GM23338 (cell line): Measurements from ENCODE around the gene KCNQ1OT1. TPM values are rescaled to one million over a fixed set of nuclear protein-coding genes. Genes with fewer than 3 reads are reported as not detected.

Experiments
- ATAC-seq: fragments of 200-7000 bp; cut with Tn5 transposase; 3 replicates; pipeline ENCODE4 v1.9.1; 2020
- DNase-seq: peaks from one replicate; pipeline ENCODE4 v3.0.0-alpha.2; 2015; ENCODE audit warnings: low spot score
- H2AFZ ChIP-seq: fragments of 200-600 bp; sonication (generic); 2 replicates; pipeline ENCODE4 v1.8.0; 2016; ENCODE audit warnings: antibody characterized with exemption, mild to moderate bottlenecking, moderate library complexity
- H3F3A ChIP-seq: fragments of 200-600 bp; sonication (generic); replicated peaks from 2 replicates; pipeline ENCODE4 v1.8.0; 2017; ENCODE audit warnings: antibody characterized with exemption, mixed run types, low read depth
- H3K27ac ChIP-seq: fragments of 200-600 bp; sonication (generic); 2 replicates; pipeline ENCODE4 v1.6.1; 2016; ENCODE audit warnings: low read depth
- H3K27me3 ChIP-seq: fragments of 200-600 bp; sonication (generic); 2 replicates; pipeline ENCODE4 v1.8.0; 2016; ENCODE audit warnings: mild to moderate bottlenecking, mixed run types, moderate library complexity; ENCODE audit not compliant: insufficient read depth
- H3K36me3 ChIP-seq: fragments of 200-600 bp; sonication (generic); 2 replicates; pipeline ENCODE4 v1.8.0; 2016; ENCODE audit warnings: mild to moderate bottlenecking; ENCODE audit not compliant: insufficient read depth
- H3K4me1 ChIP-seq: fragments of 200-600 bp; sonication (generic); 2 replicates; pipeline ENCODE4 v1.8.0; 2016; ENCODE audit warnings: mild to moderate bottlenecking, moderate library complexity; ENCODE audit not compliant: insufficient read depth
- H3K4me2 ChIP-seq: fragments of 200-600 bp; sonication (generic); 2 replicates; pipeline ENCODE4 v1.7.1; 2017; ENCODE audit warnings: mixed run types
- H3K4me3 ChIP-seq: fragments of 200-600 bp; sonication (generic); 2 replicates; pipeline ENCODE4 v1.6.1; 2016; ENCODE audit warnings: mixed run types
- H3K79me2 ChIP-seq: fragments of 200-600 bp; sonication (generic); replicated peaks from 2 replicates; pipeline ENCODE4 v1.8.0; 2017; ENCODE audit warnings: mild to moderate bottlenecking; ENCODE audit not compliant: insufficient read depth
- H3K9me2 ChIP-seq: fragments of 200-600 bp; sonication (generic); 2 replicates; pipeline ENCODE4 v1.8.0; 2017; ENCODE audit not compliant: insufficient read depth
- H4K20me1 ChIP-seq: fragments of 200-600 bp; sonication (generic); replicated peaks from 2 replicates; pipeline ENCODE4 v1.8.0; 2017; ENCODE audit warnings: mild to moderate bottlenecking; ENCODE audit not compliant: insufficient read depth
- H3K27ac Mint-ChIP-seq: 2 replicates; pipeline ENCODE4 v1.8.0; 2020; ENCODE audit warnings: inconsistent platforms, mild to moderate bottlenecking, moderate library complexity, mixed read lengths
- H3K27me3 Mint-ChIP-seq: 3 replicates; pipeline ENCODE4 v1.8.0; 2022; ENCODE audit warnings: low read depth, mild to moderate bottlenecking, moderate library complexity, mixed read lengths, inconsistent platforms; ENCODE audit not compliant: insufficient read depth, poor library complexity
- H3K36me3 Mint-ChIP-seq: 3 replicates; pipeline ENCODE4 v1.8.0; 2021; ENCODE audit warnings: low read depth, mild to moderate bottlenecking, inconsistent platforms, moderate library complexity, mixed read lengths
- H3K4me1 Mint-ChIP-seq: 3 replicates; pipeline ENCODE4 v1.8.0; 2020; ENCODE audit warnings: mild to moderate bottlenecking, inconsistent platforms, mixed read lengths
- H3K4me3 Mint-ChIP-seq: 3 replicates; pipeline ENCODE4 v1.8.0; 2021; ENCODE audit warnings: moderate library complexity, mild to moderate bottlenecking, inconsistent platforms, mixed read lengths
- H3K9me3 Mint-ChIP-seq: 3 replicates; pipeline ENCODE4 v1.8.0; 2020; ENCODE audit warnings: moderate library complexity, mild to moderate bottlenecking, inconsistent platforms, mixed read lengths
- CREB1 ChIP-seq: fragments of 250-450 bp; sonication (Bioruptor Pico); IDR thresholded peaks from 2 replicates; pipeline ENCODE4 v1.5.0; 2020; ENCODE audit warnings: low read depth, mild to moderate bottlenecking, moderate library complexity
- NANOG ChIP-seq: IDR thresholded peaks from 2 replicates; pipeline ENCODE4 v1.6.1; 2016; ENCODE audit warnings: antibody characterized with exemption, borderline replicate concordance
- POLR2AphosphoS5 ChIP-seq: IDR thresholded peaks from 2 replicates; pipeline ENCODE4 v1.6.1; 2016; ENCODE audit warnings: antibody characterized with exemption, low read depth
- ZNF331 ChIP-seq: fragments of 250-450 bp; sonication (Bioruptor Pico); IDR thresholded peaks from 2 replicates; pipeline ENCODE4 v1.5.0; 2020; ENCODE audit warnings: low read depth, mild to moderate bottlenecking, moderate library complexity
- ZNF462 ChIP-seq: fragments of 250-450 bp; sonication (Bioruptor Pico); IDR thresholded peaks from 2 replicates; pipeline ENCODE4 v1.5.0; 2020; ENCODE audit warnings: mild to moderate bottlenecking, moderate library complexity
- polyA plus RNA-seq: library from polyadenylated mRNA; unstranded; fragments of >200 nt; fragmentation: Nextera tagmentation; extraction: Ambion mirVana; gene quantifications from 2 replicates; pipeline ENCODE4 v1.2.1, GENCODE V29; 2016
- total RNA-seq: library from RNA; depleted of rRNA; stranded (reverse); fragments of >200 nt; shearing (Covaris generic); gene quantifications from 2 replicates; pipeline ENCODE4 v1.2.3, GENCODE V29; 2014

The KCNQ1OT1 gene
- total and polyA plus RNA-seq, 2 experiments from 2014 or later: 1.5 to 4.2 TPM

DNA sequence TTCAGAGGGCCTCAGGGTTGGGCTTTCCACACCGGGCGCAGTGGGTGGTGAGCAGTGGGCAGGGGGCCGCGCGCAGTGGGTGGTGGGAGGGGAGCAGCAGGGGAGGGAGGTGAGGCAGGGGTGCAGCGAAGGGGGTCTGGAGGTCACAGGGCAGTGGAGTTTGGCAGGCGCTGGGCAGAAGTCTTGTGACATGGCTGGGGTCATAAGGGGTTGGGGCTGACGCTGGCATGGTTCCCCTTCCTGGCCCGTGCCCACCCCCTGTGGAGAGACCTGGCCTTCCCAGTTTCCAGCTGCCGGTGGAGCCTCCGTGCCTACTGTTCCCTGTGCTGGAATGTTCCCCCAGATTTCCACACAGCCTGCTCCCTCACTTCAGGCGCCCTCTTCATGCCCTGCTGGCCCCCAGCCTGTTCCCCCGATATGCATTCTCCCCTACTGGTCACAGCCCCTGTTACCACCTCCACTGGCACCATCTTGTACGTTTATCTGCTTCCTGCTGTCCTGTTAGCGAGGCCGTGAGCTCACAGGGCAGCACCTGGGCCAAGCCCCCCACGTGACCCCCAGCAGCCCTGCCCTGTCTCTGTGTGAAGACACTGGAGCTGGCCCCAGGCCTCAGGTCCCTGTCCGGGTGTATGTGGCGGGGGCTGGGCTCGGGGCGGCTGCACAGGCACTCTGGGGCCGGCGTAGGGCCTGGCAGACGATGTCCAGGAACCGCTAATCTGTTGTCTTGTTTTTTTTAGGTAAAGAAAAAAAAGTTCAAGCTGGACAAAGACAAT is 111.6 kb downstream of the KCNQ1OT1 start:
- TF ChIP-seq ZNF331 (no peak), ZNF462 (CRISPR knock-in tag) (no peak), CREB1 (CRISPR knock-in tag) (no peak), POLR2AphosphoS5 (no peak), NANOG (no peak)
- Histone ChIP-seq H2AFZ (no peak overlapping the region), H3K4me3 (no peak overlapping the region), H3K27ac (no peak overlapping the region), H4K20me1 (no peaks in the 10 kb centered on the region), H3K27me3 (peaks cover 91% of the 10 kb centered on the region), H3K4me1 (no peaks in the 10 kb centered on the region), H3K36me3 (no peaks in the 10 kb centered on the region), H3F3A (no peaks in the 10 kb centered on the region), H3K4me2 (no peak overlapping the region), H3K79me2 (no peaks in the 10 kb centered on the region), H3K9me2 (no peaks in the 10 kb centered on the region)
- no peaks in the 10 kb centered on the region for H3K9me3 Mint-ChIP-seq
- H3K36me3 Mint-ChIP-seq: no peaks in the 10 kb centered on the region
- peaks cover 75% of the 10 kb centered on the region for H3K27me3 Mint-ChIP-seq
- no peak for ATAC-seq
- H3K4me1 Mint-ChIP-seq: no peaks in the 10 kb centered on the region
- no peak overlapping the region for H3K4me3 Mint-ChIP-seq
- no peak overlapping the region for H3K27ac Mint-ChIP-seq
- DNase-seq: no peak
